ENCODE results near the gene FILIP1.

Gene FILIP1

DNA sequence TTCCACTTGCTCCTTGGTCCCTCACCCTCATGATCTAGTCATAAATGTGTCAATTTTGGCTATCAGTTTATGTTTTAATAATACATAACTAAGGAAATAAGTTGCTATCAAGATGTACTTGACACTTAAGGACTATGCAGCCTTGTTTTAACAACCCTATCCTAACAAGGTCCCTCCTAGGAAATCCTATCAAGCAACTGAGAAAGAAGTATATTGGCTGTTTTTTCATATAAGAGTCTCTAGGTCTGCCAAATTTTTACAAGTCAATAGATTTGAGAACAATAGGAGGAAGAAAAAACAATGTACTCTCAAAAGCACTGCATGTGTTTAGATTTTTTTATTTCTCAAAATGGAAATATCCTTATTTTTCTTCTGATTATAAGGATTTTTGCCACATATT lies 14.7 kb downstream of the FILIP1 start:
- no peak for TF ChIP-seq ZFX (IDR thresholded peaks at IDR 0.05)
- TF ChIP-seq, protein P1, sequence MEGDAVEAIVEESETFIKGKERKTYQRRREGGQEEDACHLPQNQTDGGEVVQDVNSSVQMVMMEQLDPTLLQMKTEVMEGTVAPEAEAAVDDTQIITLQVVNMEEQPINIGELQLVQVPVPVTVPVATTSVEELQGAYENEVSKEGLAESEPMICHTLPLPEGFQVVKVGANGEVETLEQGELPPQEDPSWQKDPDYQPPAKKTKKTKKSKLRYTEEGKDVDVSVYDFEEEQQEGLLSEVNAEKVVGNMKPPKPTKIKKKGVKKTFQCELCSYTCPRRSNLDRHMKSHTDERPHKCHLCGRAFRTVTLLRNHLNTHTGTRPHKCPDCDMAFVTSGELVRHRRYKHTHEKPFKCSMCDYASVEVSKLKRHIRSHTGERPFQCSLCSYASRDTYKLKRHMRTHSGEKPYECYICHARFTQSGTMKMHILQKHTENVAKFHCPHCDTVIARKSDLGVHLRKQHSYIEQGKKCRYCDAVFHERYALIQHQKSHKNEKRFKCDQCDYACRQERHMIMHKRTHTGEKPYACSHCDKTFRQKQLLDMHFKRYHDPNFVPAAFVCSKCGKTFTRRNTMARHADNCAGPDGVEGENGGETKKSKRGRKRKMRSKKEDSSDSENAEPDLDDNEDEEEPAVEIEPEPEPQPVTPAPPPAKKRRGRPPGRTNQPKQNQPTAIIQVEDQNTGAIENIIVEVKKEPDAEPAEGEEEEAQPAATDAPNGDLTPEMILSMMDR (conservative IDR thresholded peaks at IDR 0.05): no peak
- H3K27ac ChIP-seq: no peak overlapping the region

DNA sequence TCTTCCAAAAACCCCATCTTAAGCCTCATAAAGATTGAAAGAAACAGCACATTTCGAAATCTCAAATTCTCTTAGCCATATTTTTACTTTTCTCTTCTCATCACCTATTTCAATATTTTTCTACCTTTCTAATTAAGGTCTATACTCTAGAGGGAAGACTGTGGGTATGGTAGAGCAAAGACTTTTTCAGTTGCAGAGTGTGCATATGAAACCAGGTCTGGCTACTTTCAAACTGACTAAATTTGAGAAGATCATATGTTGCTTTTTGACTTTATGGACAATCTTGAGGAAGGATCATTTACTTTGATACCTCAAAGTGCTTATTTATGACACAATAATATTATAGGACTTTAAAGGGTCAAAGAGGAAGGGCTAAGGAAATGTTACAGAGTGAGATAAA lies 20.7 kb downstream of the FILIP1 start:
- TF ChIP-seq, protein P1 (conservative IDR thresholded peaks at IDR 0.05): no peak
- TF ChIP-seq ZFX (IDR thresholded peaks at IDR 0.05): no peak
- H3K27ac ChIP-seq: no peak overlapping the region

DNA sequence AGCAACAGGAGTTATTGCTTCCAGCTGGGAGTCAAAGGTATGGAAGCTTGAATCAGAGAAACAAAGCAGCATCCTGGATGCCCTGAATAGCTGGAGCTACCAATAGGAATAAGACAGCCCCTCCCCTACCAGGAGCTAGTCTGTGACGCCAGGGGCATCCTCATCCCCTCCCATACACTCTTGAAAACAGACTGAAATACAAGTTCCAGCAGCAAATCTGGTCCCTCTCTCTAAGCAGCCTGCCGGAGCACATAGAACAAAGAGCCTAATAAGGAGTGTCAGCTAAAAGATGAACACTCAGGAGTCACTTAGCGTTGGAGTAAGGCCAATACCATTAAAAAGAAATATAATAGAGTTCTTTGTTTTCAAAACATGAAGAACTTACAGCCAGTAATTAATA lies 25.6 kb downstream of the FILIP1 start:
- TF ChIP-seq, protein P1 (conservative IDR thresholded peaks at IDR 0.05): no peak
- no peak for TF ChIP-seq ZFX (IDR thresholded peaks at IDR 0.05)
- H3K27ac ChIP-seq: no peak overlapping the region

DNA sequence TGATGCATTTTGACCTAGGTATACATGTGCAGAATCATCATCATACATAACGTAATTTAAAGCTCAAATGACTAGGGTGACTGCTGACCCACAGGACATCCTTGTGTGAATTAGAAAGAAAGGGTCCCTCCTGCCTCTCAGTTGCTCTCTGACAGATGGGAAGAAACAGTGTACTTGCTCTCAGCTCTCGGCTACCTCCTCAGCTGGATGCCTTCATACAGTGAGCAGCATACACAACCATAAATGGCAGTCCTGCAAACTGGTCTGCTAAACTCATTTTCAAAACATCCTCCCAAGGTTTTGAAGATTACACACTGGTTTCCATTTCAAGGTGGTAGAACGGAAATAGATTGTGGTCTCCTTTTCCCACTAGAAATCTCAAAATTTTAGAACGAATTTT lies 26.3 kb downstream of the FILIP1 start:
- no peak overlapping the region for H3K27ac ChIP-seq
- no peak for TF ChIP-seq ZFX (IDR thresholded peaks at IDR 0.05)
- TF ChIP-seq, protein P1 (conservative IDR thresholded peaks at IDR 0.05): no peak

DNA sequence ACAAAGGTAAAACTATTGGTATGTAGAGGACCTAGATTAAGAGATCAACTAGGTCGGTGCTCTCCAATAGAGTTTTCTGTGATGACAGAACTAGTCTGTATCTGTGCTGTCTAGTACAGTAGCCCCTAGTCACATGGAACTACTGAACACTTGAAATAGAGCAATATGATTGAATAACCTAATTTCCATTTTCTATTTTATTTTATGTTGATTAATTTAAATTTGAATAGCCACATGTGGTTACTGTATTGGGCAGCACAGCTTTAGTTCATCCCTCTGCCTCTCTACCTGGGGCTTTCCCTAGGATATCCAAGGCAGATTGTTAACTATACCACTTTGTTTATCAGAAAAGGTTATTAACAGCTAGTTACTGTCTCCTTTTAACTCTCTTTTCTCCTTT lies 27.0 kb downstream of the FILIP1 start:
- TF ChIP-seq ZFX (IDR thresholded peaks at IDR 0.05): no peak
- TF ChIP-seq, protein P1 (conservative IDR thresholded peaks at IDR 0.05): no peak

DNA sequence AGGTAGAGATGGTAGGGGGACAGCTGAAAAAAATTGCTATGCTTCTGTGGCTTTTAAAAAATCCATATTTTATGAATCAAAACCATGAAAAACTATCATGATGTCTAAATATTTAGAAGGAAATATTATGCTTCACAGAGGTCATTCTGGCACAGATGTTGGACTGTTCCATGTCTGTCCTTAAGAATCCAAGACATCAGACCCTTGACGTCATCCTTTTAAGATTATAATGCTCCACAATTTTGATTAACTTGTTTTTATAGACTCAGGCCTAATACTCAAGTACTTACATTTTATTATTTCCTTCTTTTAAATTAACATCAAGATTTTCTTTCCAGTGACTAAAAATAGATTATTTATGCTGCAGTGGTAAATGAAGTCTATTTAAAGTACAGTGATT lies 29.7 kb downstream of the FILIP1 start:
- no peak overlapping the region for H3K27ac ChIP-seq
- TF ChIP-seq, protein P1 (conservative IDR thresholded peaks at IDR 0.05): no peak
- no peak for TF ChIP-seq ZFX (IDR thresholded peaks at IDR 0.05)

More for the DNA sequence above, 27.0 kb downstream of the FILIP1 start:
- no peak overlapping the region for H3K27ac ChIP-seq

DNA sequence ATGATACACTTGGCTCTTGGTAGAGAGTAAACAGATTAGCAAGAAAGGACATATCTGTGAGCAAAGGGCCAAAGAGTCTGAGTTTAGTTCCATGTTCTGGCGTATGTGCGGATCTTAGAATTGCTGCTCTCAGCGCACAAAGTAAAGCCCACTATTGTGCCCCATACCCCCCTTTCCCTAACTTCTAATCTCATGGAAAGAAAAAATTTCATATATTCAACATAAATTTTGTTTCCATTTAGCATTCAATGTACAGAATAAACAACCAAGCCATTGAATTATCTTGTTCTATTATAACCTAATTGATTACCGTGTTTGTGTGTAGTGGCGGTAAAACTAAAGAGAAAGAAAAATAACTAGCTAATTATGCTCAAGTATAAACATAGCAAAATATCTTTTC lies 30.5 kb downstream of the FILIP1 start:
- no peak overlapping the region for H3K27ac ChIP-seq
- TF ChIP-seq ZFX (IDR thresholded peaks at IDR 0.05): no peak
- TF ChIP-seq, protein P1 (conservative IDR thresholded peaks at IDR 0.05): no peak
